Sigmoid colon (tissue), 3 donors: ENCODE results near the gene PTPN20.

ENCODE experiments used
- CTCF ChIP-seq, 4 experiments: fragments of 450-650 bp in 3 of 4; fragments of 200-600 bp in 1 of 4; IDR thresholded peaks; one replicate each; pipeline ENCODE4 v1.5.1; 2016 to 2019; ENCODE audit warnings: antibody characterized with exemption in 4 of 4, mild to moderate bottlenecking in 3 of 4, moderate library complexity in 2 of 4
- POLR2A ChIP-seq, 2 donors: fragments of 450-650 bp; IDR thresholded peaks; one replicate each; pipeline ENCODE4 v1.6.1; 2016; ENCODE audit warnings: antibody characterized with exemption in 2 of 2, mild to moderate bottlenecking in 2 of 2, moderate library complexity in 2 of 2

DNA sequence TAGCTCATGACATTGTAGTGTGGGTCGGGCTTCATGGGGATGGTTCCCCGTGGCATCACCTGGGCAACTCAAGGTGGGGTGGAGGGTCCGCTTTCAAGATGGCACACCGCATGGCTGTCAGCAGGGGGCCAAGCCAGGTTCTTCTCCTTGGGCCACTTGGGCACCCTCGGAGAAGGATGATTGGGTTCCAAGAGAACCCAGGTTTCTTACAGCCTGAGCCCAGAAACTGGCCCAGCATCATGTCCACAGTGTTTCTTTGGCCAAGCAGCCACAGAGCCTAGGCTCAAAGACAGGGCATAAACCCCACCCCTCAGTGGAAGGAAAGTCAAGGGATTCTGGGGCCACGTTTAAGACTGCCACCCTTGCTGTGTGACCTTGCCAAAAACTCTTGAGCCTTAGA lies 110.6 kb downstream of the PTPN20 start:
- TF ChIP-seq CTCF (IDR thresholded peaks at IDR 0.05) (no peak), POLR2A (IDR thresholded peaks at IDR 0.05) (no peak)
